ENCODE measurements around the gene PRR5L. TPM values are rescaled to one million over a fixed set of nuclear protein-coding genes. Genes with fewer than 3 reads are reported as not detected.

The PRR5L gene
- polyA plus RNA-seq, 1 of the 3 experiments (the other 2 are of a cell fraction), result 0.46 TPM

GRCh38 chr11:36465449-36466163, 169.5 kb downstream of the PRR5L start (continued):
- TF ChIP-seq YY1 (IDR thresholded peaks at IDR 0.05; ENCODE audit: low read depth), result no peak
- TF ChIP-seq PBX3 (IDR thresholded peaks at IDR 0.05), result no peak
- no peak for TF ChIP-seq EP300 (IDR thresholded peaks at IDR 0.05; ENCODE audit: borderline replicate concordance in 1 of 2, low read depth in 1 of 2, low read length in 1 of 2)
- TF ChIP-seq ELF1 (IDR thresholded peaks at IDR 0.05), result no peak
- TF ChIP-seq FOSL2 (IDR thresholded peaks at IDR 0.05; ENCODE audit: borderline replicate concordance, low read depth), result no peak
- no peak for TF ChIP-seq RAD21 (IDR thresholded peaks at IDR 0.05; ENCODE audit: low read length)

- no peaks in the 10 kb centered on the region for H4K20me1 ChIP-seq (ENCODE audit: insufficient read depth)
- peaks cover 10% of the 10 kb centered on the region for H3F3A ChIP-seq (replicated peaks; ENCODE audit: insufficient read depth)
- H3K79me2 ChIP-seq (ENCODE audit: insufficient read depth), result no peaks in the 10 kb centered on the region
- H3K9me3 ChIP-seq, result no peaks in the 10 kb centered on the region
- CTCF ChIA-PET, result interaction anchor here (0.6 to 3.7 kb wide), 2 partner anchors 12 to 26 kb away, joined by 3 to 26 read pairs; no protein-coding TSS in a partner anchor
- no peaks in the 10 kb centered on the region for H3K36me3 ChIP-seq (replicated peaks in 1 of 2; ENCODE audit: control insufficient read depth in 1 of 2, insufficient read depth in 2 of 2, low read length in 1 of 2)
- peaks cover 0 to 6% of the 10 kb centered on the region in 2 experiments; a peak in 2 of 4 replicates for H3K4me1 ChIP-seq (ENCODE audit: control insufficient read depth in 1 of 2, insufficient read depth in 2 of 2, low read depth in 1 of 2, low read length in 1 of 2)
- no peak overlapping the region for H3K9ac ChIP-seq
- no peak overlapping the region for H2AFZ ChIP-seq (ENCODE audit: low read depth)
- no peak for DNase-seq
- WGBS (ENCODE audit: low lambda C conversion rate), result 84% methylated on average over 2 of the region's 3 CpGs
- no peak overlapping the region for H3K4me2 ChIP-seq
- H3K27me3 ChIP-seq (ENCODE audit: insufficient read depth), result no peaks in the 10 kb centered on the region
- no peak overlapping the region for H3K27ac ChIP-seq (ENCODE audit: low read depth in 2 of 2, low read length in 1 of 2)
- H3K4me3 ChIP-seq (ENCODE audit: low read depth in 2 of 2, low read length in 1 of 2), result no peak overlapping the region
- no peaks in the 10 kb centered on the region for H3K9me2 ChIP-seq
- POLR2A ChIA-PET, result no interaction called here
- no peak for TF ChIP-seq ZBTB33 (IDR thresholded peaks at IDR 0.05; ENCODE audit: borderline replicate concordance, low read depth)
- TF ChIP-seq EP300 (IDR thresholded peaks at IDR 0.05; ENCODE audit: borderline replicate concordance in 1 of 2, low read depth in 1 of 2, low read length in 1 of 2), result no peak
- no peak for TF ChIP-seq PBX3 (IDR thresholded peaks at IDR 0.05)
- no peak for TF ChIP-seq GABPA (IDR thresholded peaks at IDR 0.05; ENCODE audit: low read depth)
- no peak for TF ChIP-seq YY1 (IDR thresholded peaks at IDR 0.05; ENCODE audit: low read depth)
- no peak for TF ChIP-seq ELF1 (IDR thresholded peaks at IDR 0.05)
- TF ChIP-seq MAX (IDR thresholded peaks at IDR 0.05; ENCODE audit: low read depth), result no peak
- TF ChIP-seq, protein P1, sequence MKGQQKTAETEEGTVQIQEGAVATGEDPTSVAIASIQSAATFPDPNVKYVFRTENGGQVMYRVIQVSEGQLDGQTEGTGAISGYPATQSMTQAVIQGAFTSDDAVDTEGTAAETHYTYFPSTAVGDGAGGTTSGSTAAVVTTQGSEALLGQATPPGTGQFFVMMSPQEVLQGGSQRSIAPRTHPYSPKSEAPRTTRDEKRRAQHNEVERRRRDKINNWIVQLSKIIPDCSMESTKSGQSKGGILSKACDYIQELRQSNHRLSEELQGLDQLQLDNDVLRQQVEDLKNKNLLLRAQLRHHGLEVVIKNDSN (IDR thresholded peaks at IDR 0.05; ENCODE audit: borderline replicate concordance, low read depth), result no peak
- no peak for TF ChIP-seq EZH2phosphoT487 (IDR thresholded peaks at IDR 0.05; ENCODE audit: borderline replicate concordance, low read depth)
- no peak for TF ChIP-seq FOSL2 (IDR thresholded peaks at IDR 0.05; ENCODE audit: borderline replicate concordance, low read depth)
- TF ChIP-seq, protein P2, sequence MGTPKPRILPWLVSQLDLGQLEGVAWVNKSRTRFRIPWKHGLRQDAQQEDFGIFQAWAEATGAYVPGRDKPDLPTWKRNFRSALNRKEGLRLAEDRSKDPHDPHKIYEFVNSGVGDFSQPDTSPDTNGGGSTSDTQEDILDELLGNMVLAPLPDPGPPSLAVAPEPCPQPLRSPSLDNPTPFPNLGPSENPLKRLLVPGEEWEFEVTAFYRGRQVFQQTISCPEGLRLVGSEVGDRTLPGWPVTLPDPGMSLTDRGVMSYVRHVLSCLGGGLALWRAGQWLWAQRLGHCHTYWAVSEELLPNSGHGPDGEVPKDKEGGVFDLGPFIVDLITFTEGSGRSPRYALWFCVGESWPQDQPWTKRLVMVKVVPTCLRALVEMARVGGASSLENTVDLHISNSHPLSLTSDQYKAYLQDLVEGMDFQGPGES (IDR thresholded peaks at IDR 0.05; ENCODE audit: low read depth, low read length), result no peak
- TF ChIP-seq MXI1 (IDR thresholded peaks at IDR 0.05; ENCODE audit: low read depth, low read length), result no peak
- no peak for TF ChIP-seq RAD21 (IDR thresholded peaks at IDR 0.05; ENCODE audit: low read length)
- TF ChIP-seq REST (IDR thresholded peaks at IDR 0.05; ENCODE audit: low read depth, low read length), result no peak
- TF ChIP-seq, protein P3, sequence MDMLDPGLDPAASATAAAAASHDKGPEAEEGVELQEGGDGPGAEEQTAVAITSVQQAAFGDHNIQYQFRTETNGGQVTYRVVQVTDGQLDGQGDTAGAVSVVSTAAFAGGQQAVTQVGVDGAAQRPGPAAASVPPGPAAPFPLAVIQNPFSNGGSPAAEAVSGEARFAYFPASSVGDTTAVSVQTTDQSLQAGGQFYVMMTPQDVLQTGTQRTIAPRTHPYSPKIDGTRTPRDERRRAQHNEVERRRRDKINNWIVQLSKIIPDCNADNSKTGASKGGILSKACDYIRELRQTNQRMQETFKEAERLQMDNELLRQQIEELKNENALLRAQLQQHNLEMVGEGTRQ (IDR thresholded peaks at IDR 0.05; ENCODE audit: borderline replicate concordance, low read depth, low read length), result no peak
- TF ChIP-seq MEF2A (IDR thresholded peaks at IDR 0.05; ENCODE audit: borderline replicate concordance, low read depth), result no peak
- TF ChIP-seq FOXM1 (IDR thresholded peaks at IDR 0.05; ENCODE audit: low read depth), result no peak
These were observed 170.9 kb downstream of the PRR5L start for GRCh38 chr11:36467012-36467411.

Data from SK-N-SH (cell line).